ENCODE results near the gene PNPLA7.
"Not testable (repeated sequence)": the region's sequence is repeated elsewhere in the genome, so short reads cannot be mapped to it uniquely, and the experiment has no call there.

PNPLA7 gene

DNA sequence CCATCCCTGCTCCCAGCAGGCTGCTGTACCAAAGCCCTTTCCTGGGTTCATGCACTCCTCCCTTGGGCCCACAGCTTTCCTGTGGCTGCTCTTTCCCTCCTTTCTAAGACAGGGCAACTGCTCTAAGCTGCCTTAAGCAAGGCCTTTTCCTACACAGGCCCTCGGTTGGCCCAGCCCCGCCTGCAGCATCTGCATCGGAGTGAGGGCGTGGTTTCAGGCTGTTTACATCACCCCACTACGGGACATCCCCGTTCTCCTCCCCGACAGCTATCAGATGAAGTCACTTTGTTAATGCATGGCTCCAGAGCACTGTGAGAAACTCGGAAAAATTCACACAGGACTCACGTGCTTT, 25.1 kb upstream of the PNPLA7 start:
- no peak for DNase-seq (ENCODE audit: low read depth in 2 of 2)

DNA sequence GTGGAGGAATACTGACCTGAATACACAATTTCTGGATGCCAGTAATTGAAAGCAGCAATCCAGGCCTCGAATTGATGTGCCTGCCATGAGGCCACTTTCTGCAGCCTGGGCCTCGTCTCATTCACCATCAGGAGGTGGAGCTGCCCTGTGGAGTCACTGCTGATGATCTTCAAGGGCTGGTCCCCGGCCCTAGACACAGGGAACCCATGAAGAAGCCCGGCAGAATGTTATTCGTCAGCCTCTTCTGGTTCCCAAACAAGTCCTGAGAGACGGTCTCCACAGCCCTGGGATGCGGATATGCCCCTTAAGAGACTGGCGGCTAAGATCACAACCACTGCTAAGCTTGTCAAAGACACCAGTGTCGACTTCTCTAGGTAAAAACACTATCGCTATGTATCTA, 24.0 kb upstream of the PNPLA7 start:
- DNase-seq (ENCODE audit: low read depth in 2 of 2) = no peak

DNA sequence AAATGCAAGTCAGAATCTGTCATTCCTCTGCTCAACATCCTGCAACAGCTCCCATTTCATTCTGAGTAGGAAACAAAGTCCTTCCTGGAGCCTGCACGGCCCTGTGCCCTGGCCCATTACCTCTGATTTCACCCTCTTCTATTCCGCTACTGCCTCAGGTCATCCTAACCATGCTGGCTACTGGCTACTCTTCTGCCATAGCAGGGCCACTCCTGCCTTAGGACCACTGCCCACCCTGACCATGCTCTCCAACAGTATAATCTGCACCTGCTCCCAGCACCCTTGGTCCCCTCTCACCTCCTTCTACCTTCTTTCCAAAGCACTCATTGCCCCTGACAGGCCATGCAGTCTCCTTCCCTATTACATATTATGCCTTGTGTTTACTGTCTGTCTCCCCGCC, 20.4 kb upstream of the PNPLA7 start:
- no peak for DNase-seq (ENCODE audit: low read depth in 2 of 2)

DNA sequence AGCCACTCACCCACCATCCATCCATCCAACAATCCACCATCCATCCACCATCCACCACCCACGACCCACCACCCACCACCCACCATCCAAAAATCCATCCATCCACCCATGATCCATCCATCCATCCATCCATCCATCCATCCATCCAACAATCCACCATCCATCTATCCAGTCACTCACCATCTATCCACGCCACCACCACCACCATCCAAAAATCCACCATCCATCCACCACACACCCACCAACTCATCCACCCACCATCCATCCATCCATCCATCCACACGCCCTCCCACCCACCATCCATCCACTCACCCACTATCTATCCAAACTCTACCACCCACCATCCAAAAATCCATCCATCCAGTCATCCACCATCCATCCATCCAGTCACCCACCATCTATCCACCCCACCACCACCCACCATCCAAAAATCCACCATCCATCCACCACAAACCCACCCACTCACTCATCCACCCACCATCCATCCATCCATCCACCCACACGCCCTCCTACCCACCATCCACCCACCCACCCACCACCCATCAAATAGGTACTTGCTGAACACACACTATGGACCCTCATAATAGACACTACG, 19.5 kb upstream of the PNPLA7 start:
- DNase-seq (ENCODE audit: low read depth in 2 of 2) = no peak

DNA sequence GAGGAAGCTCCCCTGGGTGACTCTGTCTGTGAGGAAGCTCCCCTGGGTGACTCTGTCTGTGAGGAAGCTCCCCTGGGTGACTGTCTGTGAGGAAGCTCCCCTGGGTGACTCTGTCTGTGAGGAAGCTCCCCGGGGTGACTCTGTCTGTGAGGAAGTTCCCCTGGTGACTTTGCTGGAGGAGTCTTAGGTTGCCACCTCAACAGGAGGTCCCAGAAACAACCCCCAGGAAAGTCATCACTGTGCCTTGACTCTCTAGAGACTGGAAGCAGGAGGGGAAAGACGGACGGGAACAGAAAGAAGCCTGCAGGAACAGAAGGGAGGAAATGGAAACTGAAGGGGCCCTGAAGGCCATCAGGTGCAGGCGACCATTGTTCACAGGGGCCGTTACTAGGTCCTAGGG, 18.2 kb upstream of the PNPLA7 start:
- not testable (repeated sequence) for DNase-seq (ENCODE audit: low read depth in 2 of 2)

DNA sequence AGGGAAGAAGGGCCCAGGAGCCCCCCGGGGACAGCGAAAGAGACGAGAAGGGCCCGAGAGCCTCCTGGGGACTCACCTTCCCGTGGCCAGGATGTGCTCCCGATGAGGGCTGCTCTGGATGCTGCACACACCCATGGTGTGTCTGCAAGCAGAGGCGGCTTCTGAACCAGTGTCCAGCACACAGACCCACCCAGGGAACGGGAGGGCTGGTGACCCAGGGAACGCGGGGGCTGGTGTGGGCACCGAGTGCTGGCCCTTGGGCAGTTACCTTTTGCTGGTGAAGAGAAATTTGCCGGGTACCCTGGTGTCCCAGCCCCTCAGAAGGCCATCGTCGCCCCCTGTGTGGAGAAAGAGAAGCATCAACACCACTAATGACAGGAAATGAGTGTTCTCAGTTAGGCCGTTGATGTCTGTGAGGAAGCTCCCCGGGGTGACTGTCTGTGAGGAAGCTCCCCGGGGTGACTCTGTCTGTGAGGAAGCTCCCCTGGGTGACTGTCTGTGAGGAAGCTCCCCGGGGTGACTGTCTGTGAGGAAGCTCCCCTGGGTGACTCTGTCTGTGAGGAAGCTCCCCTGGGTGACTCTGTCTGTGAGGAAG, 14.7 kb upstream of the PNPLA7 start:
- DNase-seq (ENCODE audit: low read depth in 2 of 2) = no peak

DNA sequence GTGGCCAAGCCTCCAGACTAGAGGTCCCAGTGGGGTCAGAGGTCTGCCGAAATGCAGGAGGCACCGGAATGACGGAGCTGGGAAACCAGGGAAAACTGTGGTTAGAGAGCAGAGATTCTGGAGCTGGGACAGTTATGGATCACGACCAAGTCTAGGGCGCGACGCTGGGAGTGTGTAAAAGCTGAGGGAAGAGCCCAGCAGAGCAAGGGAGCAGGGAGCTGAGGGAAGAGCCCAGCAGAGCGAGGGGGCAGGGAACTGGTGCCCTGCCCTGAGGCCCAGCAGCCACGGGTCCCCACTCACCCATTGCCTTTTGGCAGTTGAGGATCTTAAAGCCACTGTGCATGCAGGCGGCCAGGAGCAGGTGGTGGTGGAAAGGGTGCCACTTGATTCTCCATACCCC, 13.9 kb upstream of the PNPLA7 start:
- DNase-seq (ENCODE audit: low read depth in 2 of 2) = no peak

DNA sequence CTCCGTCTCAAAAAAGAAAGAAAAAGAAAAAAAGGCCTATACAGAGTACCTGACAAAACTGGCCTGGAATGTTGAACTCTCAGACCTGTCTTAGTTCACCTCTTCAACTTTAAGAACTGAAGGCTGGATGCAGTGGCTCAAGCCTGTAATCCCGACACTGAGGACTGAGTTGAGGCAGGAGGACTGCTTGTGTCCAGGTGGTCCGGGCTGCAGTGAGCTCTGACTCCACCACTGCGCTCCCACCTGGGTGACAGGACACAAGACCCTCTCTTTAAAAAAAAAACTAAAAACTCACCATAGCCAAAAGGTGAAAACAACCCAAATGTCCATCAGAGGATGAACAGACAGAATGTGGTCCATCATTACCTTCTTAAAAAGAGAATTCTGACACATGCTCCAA, 7.9 kb upstream of the PNPLA7 start:
- DNase-seq (ENCODE audit: low read depth in 2 of 2) = no peak

DNA sequence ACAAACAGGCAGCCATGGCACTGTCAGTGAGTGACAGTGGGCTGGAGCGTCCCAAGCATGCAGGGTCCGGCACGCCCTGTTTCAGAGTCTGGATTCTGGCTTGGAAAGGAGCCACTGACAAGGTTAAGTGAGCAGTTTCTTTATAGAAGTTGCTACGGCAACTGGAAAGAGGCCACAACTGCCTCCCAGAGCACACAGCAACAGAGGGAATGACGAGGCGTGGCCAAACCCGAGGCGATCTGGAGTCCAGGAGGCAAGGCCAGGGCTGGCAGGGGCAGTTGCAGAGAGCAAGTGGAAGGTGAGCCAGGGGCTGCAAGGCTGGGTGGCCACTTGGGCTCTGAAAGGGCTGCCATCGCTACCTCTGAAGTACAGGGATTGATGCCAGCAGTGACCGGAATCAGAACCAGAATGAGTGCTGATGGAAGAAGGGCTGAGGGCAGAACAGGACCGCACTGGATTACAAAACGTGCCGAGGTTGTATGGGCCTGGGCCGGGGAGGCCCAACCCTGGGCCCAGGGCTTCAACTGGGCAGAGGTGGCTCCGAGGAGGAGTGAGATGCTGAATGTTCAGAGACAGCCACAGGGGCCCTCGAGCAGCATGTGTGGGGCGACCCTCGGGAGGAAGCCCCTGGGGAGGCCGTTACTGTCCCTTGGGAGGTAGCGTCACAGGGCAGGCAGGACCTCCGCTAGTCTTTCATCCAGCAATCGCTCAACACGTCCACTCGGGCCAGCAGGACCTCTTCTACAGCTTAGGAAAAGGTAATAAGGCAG, 6.1 kb upstream of the PNPLA7 start:
- DNase-seq (ENCODE audit: low read depth in 2 of 2) = no peak

DNA sequence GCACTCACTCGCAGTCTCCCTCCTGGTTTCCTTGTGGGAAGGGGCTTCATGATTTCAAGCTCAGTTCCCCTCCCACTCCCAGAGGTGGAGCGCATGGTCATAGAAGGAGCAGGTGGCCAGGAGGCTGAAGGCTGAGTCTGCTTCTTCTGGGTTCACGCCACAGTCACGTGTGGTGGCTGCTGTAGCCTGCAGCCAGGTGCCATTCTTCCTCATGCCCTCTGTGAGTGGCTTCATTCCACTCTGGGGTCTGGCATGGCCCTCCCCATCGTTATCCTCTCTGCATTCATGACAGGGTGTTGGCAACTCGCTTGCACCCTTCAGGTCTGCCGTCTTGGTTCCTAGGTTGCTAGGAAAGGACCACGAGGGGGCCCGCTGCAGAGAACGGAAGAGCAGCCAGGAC, 5.0 kb upstream of the PNPLA7 start:
- DNase-seq (ENCODE audit: low read depth in 2 of 2) = no peak

DNA sequence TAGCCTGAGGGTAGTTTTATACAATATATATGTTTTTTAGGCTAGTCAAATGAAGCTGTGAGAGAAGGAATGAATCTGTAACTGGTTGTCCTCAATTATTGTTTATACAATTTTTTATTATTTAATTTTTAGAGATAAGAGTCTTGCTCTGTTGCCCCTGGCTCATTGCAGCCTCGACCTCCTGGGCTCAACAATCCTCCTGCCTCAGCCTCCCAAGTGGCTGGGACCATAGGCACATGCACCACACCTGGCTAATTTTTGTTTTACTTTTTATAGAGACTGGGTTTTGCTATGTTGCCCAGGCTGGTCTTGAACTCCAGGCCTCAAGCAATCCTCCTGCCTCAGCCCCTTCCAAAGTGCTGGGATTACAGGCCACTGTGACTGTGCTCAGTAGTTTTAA, 4.1 kb upstream of the PNPLA7 start:
- DNase-seq (ENCODE audit: low read depth in 2 of 2) = no peak

DNA sequence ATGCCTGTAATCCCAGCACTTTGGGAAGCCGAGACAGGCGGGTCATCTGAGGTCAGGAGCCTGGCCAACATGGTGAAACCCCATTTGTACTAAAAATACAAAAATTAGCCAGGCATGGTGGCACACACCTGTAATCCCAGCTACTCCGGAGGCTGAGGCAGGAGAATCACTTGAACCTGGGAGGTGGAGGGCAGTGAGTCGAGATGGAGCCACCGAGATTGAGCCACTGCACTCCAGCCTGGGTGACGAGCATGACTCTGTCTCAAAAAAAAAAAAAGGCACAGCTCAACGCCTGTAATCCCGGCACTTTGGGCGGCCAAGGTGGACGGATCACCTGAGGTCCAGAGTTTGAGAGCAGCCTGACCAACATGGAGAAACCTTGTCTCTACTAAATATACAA, 3.5 kb upstream of the PNPLA7 start:
- not testable (repeated sequence) for DNase-seq (ENCODE audit: low read depth in 2 of 2)

DNA sequence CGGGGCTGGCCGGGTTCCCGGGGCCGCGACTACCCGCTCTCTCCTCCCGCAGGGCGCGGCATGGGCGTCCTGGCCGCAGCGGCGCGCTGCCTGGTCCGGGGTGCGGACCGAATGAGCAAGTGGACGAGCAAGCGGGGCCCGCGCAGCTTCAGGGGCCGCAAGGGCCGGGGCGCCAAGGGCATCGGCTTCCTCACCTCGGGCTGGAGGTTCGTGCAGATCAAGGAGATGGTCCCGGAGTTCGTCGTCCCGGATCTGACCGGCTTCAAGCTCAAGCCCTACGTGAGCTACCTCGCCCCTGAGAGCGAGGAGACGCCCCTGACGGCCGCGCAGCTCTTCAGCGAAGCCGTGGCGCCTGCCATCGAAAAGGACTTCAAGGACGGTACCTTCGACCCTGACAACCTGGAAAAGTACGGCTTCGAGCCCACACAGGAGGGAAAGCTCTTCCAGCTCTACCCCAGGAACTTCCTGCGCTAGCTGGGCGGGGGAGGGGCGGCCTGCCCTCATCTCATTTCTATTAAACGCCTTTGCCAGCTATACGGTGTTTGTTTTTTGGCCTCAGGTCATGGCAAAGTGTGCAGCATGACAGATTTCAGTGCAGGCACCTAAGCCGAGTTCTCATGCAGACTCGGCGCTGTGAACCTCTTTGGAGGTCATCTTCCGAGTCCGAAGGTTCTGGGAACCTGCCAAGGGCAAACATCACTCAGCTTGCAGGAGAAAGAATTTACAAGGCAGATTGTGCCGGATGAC, 2.0 kb upstream of the PNPLA7 start:
- DNase-seq (ENCODE audit: low read depth in 2 of 2) = peak in 1 of 2 donors; percentile 5

DNA sequence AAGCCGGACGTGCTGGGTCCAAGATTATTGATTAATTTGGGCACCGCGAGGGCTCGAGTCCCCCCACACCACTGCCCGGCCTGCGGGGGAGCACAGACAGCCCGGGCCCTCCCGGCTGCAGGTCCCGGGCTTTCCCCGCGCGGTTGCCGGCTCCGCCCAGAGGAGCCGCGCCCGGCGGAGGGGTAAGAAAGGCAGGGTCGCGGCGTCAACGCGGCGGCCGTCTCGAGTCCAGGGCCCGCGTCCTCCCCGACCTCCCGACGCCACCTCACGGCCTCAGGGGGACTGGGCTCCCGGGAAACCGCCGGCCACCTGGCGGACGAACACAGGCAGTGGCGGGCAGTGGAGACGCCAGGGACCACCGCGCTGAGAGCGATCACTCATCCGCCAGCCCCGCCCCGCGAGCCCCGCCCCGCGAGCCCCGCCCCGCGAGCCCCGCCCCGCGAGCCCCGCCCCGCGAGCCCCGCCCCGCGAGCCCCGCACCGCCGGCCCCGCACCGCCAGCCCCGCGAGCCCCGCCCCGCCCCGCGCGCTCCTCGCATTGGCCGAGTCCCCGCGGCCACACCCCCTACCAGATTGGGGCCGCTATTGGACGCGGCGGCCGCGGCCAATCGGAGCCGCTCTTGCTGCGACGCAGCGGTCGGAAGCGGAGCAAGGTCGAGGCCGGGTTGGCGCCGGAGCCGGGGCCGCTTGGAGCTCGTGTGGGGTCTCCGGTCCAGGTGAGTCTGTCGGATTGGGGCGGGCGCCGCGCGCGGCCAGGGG, 1.2 kb upstream of the PNPLA7 start, which contains the start of gene MRPL41:
Gene MRPL41, plus strand, starts transcription at position 616 of the 758 bp plus-strand sequence. CDS start 203 bp downstream, outside the sequence.
- peak; percentile 75 to 78 for DNase-seq (ENCODE audit: low read depth in 2 of 2)

DNA sequence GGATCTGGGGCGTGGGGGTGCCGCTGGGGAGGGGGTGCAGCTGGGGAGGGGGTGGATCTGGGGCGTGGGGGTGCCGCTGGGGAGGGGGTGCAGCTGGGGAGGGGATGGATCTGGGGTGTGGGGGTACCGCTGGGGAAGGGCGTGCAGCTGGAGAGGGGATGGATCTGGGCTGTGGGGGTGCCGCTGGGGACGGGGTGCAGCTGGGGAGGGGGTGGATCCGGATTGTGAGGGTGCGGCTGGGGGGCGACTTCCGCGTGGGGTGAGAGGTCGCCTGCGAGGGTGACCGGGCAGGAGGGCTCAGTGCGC, 709 bp upstream of the PNPLA7 start:
- DNase-seq (ENCODE audit: low read depth in 2 of 2) = not testable (repeated sequence)

DNA sequence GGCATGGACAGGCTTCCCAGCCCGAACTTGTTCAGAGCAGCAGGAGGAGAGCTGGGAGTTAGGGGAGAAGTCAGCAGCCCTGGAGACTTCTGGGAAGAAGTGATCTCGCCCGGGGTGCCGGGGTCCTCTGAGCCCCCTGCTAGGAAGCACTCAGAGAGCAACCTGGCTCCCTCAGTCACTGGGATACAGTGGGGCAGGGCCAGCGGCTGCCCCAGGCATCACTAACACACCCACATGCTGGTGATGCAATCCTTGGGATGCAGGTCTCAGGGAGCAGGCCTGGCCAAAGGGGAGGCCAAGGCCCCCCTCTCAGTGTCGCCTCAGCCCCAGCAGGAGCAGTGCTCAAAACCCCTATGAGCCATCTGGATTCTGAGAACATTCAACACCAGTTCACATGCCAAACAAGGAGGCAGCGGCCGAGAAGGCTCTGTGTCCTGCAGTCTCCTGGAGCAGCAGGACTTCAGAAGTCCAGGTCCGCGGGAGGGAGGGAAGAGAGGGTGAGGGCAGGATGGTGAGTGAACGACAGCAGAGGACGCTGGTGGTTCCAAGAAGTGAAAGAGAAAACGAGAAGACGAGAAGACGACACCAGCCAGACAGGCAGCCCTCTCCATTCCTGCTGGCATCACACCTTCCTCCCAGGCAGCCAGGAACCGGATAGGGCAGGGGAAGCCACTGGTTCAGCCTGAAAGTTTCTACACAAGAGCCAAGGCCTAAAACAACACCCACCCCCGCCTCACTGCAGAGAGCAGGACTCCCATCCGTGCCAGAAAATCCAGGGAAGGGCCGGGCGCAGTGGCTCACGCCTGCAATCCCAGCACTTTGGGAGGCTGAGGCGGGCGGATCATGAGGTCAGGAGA, 2.3 kb downstream of the PNPLA7 start:
- DNase-seq (ENCODE audit: low read depth in 2 of 2) = no peak

DNA sequence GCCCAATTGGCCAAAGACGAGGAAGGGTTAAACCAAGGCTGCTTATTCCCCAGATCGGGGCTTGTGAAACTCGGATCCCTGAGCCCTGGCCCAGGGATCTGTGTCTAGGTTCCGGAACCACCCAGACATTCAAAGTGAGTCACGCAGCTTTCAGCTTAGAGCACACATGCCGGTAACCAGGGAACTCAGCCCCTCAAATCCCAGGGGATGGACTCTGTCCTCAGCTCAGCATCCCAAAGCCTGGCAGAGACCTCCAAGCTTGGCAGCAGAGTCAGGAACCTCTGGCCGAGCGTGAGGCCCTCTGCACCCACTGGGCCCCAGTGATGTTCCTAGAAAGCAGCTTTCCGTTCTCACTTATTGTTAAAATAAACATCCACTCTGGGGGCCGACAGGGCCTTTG, 5.1 kb downstream of the PNPLA7 start:
- DNase-seq (ENCODE audit: low read depth in 2 of 2) = no peak

DNA sequence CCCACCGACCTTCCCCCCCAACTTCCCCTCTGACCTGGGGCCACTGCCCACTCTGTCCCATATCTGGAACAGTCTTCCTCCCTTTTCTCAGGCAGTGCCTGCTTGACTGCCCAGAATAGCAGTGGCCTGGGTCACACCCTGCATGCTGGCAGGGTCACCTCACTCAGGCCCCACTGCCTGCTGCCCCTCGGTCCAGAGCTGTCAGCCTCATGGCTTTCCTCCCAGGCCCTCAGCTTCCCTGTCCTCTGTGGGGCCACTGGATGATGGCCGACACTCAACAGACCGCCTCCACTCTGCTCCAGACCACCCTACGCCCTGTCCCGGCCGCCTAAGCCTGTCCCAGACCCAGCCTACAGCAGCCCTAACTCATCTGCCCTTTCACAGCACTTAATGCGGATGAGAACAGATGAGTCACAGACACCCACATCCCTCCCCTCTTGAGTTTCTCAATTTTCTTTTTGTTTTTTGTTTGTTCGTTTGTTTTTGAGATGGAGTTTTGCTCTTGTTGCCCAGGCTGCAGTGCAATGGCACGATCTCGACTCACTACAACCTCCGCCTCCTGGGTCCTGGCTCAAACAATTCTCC, 5.9 kb downstream of the PNPLA7 start:
- no peak for DNase-seq (ENCODE audit: low read depth in 2 of 2)

DNA sequence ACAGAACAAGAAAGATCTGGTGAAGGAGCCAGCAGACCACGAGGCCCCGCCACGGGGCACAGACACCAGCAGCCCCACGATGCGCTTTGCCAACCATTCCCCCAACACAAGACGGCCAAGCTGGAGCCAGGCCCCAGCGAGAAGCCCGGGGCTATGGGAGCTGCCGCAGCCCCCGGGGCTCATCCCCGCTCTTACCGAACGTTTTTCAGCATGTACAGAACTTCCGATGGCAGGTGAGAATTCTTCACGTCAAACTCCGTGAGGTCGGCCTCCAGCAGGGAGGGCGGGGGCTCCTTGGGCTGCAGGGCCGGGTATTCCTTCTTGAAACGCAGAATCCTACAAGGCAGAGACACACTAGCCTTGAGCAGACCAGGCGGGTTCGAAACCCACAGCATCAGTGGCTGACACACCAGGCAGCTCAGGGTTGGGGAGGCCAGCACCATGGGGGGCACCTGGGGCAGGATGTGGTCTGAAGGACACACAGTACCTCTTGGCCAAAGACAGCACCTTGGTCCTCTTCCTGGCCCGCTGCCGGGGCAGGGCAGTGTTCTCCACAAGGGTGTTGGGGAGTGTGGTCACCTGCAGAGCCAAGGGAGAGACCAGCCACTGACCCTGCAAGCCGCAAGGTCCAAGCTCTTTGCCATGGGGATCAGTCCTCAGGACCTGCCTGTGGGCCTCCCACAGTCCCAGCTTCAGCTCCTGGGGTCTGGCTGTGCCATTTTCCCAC, 6.8 kb downstream of the PNPLA7 start:
- DNase-seq (ENCODE audit: low read depth in 2 of 2) = no peak

DNA sequence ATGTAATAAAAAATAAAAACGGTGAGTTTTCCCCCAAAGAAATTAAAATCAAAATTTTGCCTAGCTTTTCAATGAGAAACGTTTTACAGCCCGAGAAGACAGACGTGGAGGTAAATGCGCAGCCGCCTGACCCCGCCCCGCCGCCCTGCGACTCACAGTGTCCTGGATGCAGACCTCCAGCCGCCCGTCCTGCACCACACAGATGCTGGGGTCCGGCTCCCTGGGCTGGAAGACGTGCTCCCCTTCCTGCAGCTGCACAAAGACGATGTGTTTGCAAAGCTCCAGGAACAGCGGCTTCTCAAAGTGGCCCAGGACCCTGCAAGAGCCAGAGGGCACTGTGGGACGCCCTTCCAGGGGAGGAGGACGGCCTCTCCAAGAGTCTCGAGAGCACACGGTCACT, 7.7 kb downstream of the PNPLA7 start:
- DNase-seq (ENCODE audit: low read depth in 2 of 2) = no peak
